DMS153 (cell line): Measurements from ENCODE around the gene CYRIA.

Source experiments
- DNase-seq: peaks from one replicate; lab custom pipeline; 2025; lab: John Stamatoyannopoulos, UW

Gene CYRIA

GRCh38 chr2:16629770-16630169, 35.9 kb downstream of the CYRIA start:
- DNase-seq, result no peak

GRCh38 chr2:16629044-16629443, 36.6 kb downstream of the CYRIA start:
- DNase-seq, result no peak

GRCh38 chr2:16628314-16628713, 37.3 kb downstream of the CYRIA start:
- no peak for DNase-seq

- DNase-seq, result no peak
These were observed 38.5 kb downstream of the CYRIA start for GRCh38 chr2:16626997-16627605.

- no peak for DNase-seq
These were observed 39.1 kb downstream of the CYRIA start for GRCh38 chr2:16626497-16626896.

- no peak for DNase-seq
These were observed 39.9 kb downstream of the CYRIA start for GRCh38 chr2:16625759-16626158.

GRCh38 chr2:16625201-16625729, 40.4 kb downstream of the CYRIA start:
- peak; percentile 39 for DNase-seq

GRCh38 chr2:16624436-16624780, 41.2 kb downstream of the CYRIA start:
- DNase-seq, result no peak

GRCh38 chr2:16623564-16624435, 41.8 kb downstream of the CYRIA start:
- no peak for DNase-seq

GRCh38 chr2:16623031-16623430, 42.6 kb downstream of the CYRIA start:
- DNase-seq, result no peak

GRCh38 chr2:16622399-16622968, 43.1 kb downstream of the CYRIA start:
- no peak for DNase-seq

GRCh38 chr2:16621316-16621715, 44.3 kb downstream of the CYRIA start:
- DNase-seq, result no peak

- no peak for DNase-seq
These were observed 45.0 kb downstream of the CYRIA start for GRCh38 chr2:16620590-16620989.

GRCh38 chr2:16619576-16620245, 45.9 kb downstream of the CYRIA start:
- no peak for DNase-seq

GRCh38 chr2:16617282-16618266, 48.1 kb downstream of the CYRIA start:
- DNase-seq, result peak; percentile 40
